K562 (cell line): ENCODE results near the gene AP1S3.

Experiments
- BRF2 ChIP-seq: IDR thresholded peaks from 3 replicates; pipeline ENCODE4 v1.6.1; 2011; ENCODE audit warnings: borderline replicate concordance, mild to moderate bottlenecking; ENCODE audit not compliant: insufficient read length, insufficient read depth
- CTCF ChIP-seq, 3 experiments: IDR thresholded peaks in 2 of 3; conservative IDR thresholded peaks in 1 of 3; 2 replicates each; pipeline ENCODE4 v1.5.1; 2011 to 2012; ENCODE audit warnings: low read length in 3 of 3, mild to moderate bottlenecking in 3 of 3, control low read depth in 2 of 3, improper control_type of control experiment in 1 of 3, inconsistent platforms in 1 of 3, low read depth in 1 of 3, mixed read lengths in 1 of 3, moderate library complexity in 1 of 3; ENCODE audit not compliant: insufficient read depth in 2 of 3
- E2F8 ChIP-seq: fragments of 450-650 bp; IDR thresholded peaks from 2 replicates; pipeline ENCODE4 v1.7.1; 2018; ENCODE audit warnings: mild to moderate bottlenecking, low read depth; ENCODE audit not compliant: partially characterized antibody
- MITF ChIP-seq: IDR thresholded peaks from 2 replicates; pipeline ENCODE4 v1.6.1; 2014; ENCODE audit warnings: antibody characterized with exemption
- POLR2A ChIP-seq: fragments of 450-650 bp; conservative IDR thresholded peaks from 2 replicates; pipeline ENCODE4 v1.6.1; 2016
- ZNF217 ChIP-seq: sonication (generic); formaldehyde crosslinking; IDR thresholded peaks from 2 replicates; pipeline ENCODE4 v1.8.0; 2022; ENCODE audit warnings: mild to moderate bottlenecking, missing genetic modification reagents
- ZNF551 ChIP-seq: fragments of 250-450 bp; sonication (Bioruptor Pico); IDR thresholded peaks from 2 replicates; pipeline ENCODE4 v1.5.0; 2021; ENCODE audit warnings: mild to moderate bottlenecking, moderate library complexity

- TF ChIP-seq BRF2, result no peak
- TF ChIP-seq ZNF217, result no peak
- TF ChIP-seq MITF, result no peak
- no peak for TF ChIP-seq POLR2A
- TF ChIP-seq E2F8, result no peak
- TF ChIP-seq CTCF (IDR thresholded peaks at IDR 0.05 in 2 of 3, conservative IDR thresholded peaks at IDR 0.05 in 1 of 3; ENCODE audit: insufficient read depth in 2 of 3, low read depth in 1 of 3, low read length in 3 of 3), result no peak
- no peak for TF ChIP-seq ZNF551
These were observed 111.1 kb downstream of the AP1S3 start for GRCh38 chr2:223725986-223726970.
